ENCODE results near the gene NR6A1. TPM values are rescaled to one million over a fixed set of nuclear protein-coding genes. Genes with fewer than 3 reads are reported as not detected.

Gene NR6A1
- total and polyA plus RNA-seq, 2 of the 8 experiments (the other 6 are each of a cell fraction or from before 2014, with no cell fraction given): 93.2 to 237 TPM

GRCh38 chr9:124576751-124577150 lies 194.4 kb downstream of the NR6A1 start:
- Histone ChIP-seq H3K14ac (ENCODE audit: insufficient read length) (no peak overlapping the region), H3K79me2 (ENCODE audit: control insufficient read depth in 1 of 2, insufficient read depth in 2 of 2, low read length in 2 of 2) (peaks cover 0 to 86% of the 10 kb centered on the region in 2 experiments), H3K4me3 (ENCODE audit: extremely low read depth in 1 of 4, insufficient read depth in 2 of 4, low read depth in 3 of 4, low read length in 4 of 4) (no peak overlapping the region), H3K4me2 (ENCODE audit: insufficient read depth in 1 of 2, low read depth in 2 of 2, low read length in 2 of 2) (no peak overlapping the region), H3K56ac (replicated peaks; ENCODE audit: insufficient read length, low read depth, low read length) (no peak overlapping the region), H3K18ac (ENCODE audit: extremely low read depth, low read length) (no peak overlapping the region), H3K27ac (ENCODE audit: low read depth, low read length) (no peak overlapping the region), H3K27me3 (replicated peaks in 1 of 4; ENCODE audit: control insufficient read depth in 3 of 4, extremely low read depth in 1 of 4, insufficient read depth in 3 of 4, low read length in 3 of 4) (no peaks in the 10 kb centered on the region), H2BK15ac (ENCODE audit: low read length) (no peak overlapping the region), H4K91ac (replicated peaks; ENCODE audit: insufficient read length, low read length) (no peak overlapping the region), H3K79me1 (ENCODE audit: low read depth, low read length) (peaks cover 3% of the 10 kb centered on the region; the same call in 1 of the 2 replicates), H3K4me1 (replicated peaks in 1 of 4; ENCODE audit: control insufficient read depth in 3 of 4, insufficient read depth in 4 of 4, low read length in 3 of 4) (peaks cover 0 to 5% (median 0%) of the 10 kb centered on the region in 4 experiments; a peak in 2 of 7 replicates), H2BK20ac (ENCODE audit: low read length) (no peak overlapping the region), H4K5ac (ENCODE audit: insufficient read length, low read depth, low read length) (no peak overlapping the region), H3K36me3 (ENCODE audit: control insufficient read depth in 2 of 4, insufficient read depth in 4 of 4, low read length in 3 of 4) (no peaks in the 10 kb centered on the region; a peak in 1 of 8 replicates), H3K23me2 (ENCODE audit: low read depth, low read length) (no peaks in the 10 kb centered on the region), H4K20me1 (replicated peaks in 1 of 2; ENCODE audit: control insufficient read depth in 1 of 2, insufficient read depth in 2 of 2, low read length in 2 of 2) (no peaks in the 10 kb centered on the region), H2AK5ac (ENCODE audit: low read depth, low read length) (no peak overlapping the region), H2BK5ac (ENCODE audit: low read depth, low read length) (no peak overlapping the region), H2BK120ac (replicated peaks; ENCODE audit: low read depth, low read length) (no peak overlapping the region), H2AFZ (ENCODE audit: low read length) (no peak overlapping the region), H3K4ac (replicated peaks; ENCODE audit: insufficient read length, low read depth, low read length) (no peak overlapping the region), H2BK12ac (ENCODE audit: low read depth, low read length) (no peak overlapping the region), H3K9me3 (ENCODE audit: insufficient read depth in 2 of 2, low read depth in 1 of 2, low read length in 1 of 2) (peaks cover 0 to 3% of the 10 kb centered on the region in 2 experiments; a peak in 1 of 4 replicates), H3K23ac (ENCODE audit: insufficient read length) (no peak overlapping the region), H4K8ac (ENCODE audit: extremely low read depth, insufficient read depth, low read length) (no peak overlapping the region), H3K9ac (replicated peaks in 1 of 4; ENCODE audit: extremely low read depth in 1 of 4, low read depth in 3 of 4, low read length in 3 of 4) (no peak overlapping the region)
- ChIA-PET POLR2A (ENCODE audit: partially characterized antibody) (no interaction called here), CTCF (ENCODE audit: partially characterized antibody) (interaction anchor here (1.2 to 4.4 kb wide), 8 partner anchors 13 to 272 kb away, joined by 3 to 30 read pairs (median 4); no protein-coding TSS in a partner anchor)
- no peak for FAIRE-seq
- no peak for DNase-seq (ENCODE audit: low read depth in 1 of 2, low spot score in 2 of 2)
- TF ChIP-seq HDAC6 (IDR thresholded peaks at IDR 0.05; ENCODE audit: low read depth, low read length) (no peak), TAF7 (optimal IDR thresholded peaks at IDR 0.05; ENCODE audit: borderline replicate concordance, low read depth, low read length) (no peak), JUN (IDR thresholded peaks at IDR 0.05; ENCODE audit: low read depth, low read length) (no peak), CBX5 (IDR thresholded peaks at IDR 0.05; ENCODE audit: low read depth, low read length) (no peak), YY1 (IDR thresholded peaks at IDR 0.05; ENCODE audit: low read depth, low read length) (no peak), CHD2 (IDR thresholded peaks at IDR 0.05; ENCODE audit: low read length) (no peak), HDAC2 (IDR thresholded peaks at IDR 0.05; ENCODE audit: borderline replicate concordance in 1 of 2, low read depth in 2 of 2, low read length in 2 of 2) (no peak)
- TF ChIP-seq, protein P1, sequence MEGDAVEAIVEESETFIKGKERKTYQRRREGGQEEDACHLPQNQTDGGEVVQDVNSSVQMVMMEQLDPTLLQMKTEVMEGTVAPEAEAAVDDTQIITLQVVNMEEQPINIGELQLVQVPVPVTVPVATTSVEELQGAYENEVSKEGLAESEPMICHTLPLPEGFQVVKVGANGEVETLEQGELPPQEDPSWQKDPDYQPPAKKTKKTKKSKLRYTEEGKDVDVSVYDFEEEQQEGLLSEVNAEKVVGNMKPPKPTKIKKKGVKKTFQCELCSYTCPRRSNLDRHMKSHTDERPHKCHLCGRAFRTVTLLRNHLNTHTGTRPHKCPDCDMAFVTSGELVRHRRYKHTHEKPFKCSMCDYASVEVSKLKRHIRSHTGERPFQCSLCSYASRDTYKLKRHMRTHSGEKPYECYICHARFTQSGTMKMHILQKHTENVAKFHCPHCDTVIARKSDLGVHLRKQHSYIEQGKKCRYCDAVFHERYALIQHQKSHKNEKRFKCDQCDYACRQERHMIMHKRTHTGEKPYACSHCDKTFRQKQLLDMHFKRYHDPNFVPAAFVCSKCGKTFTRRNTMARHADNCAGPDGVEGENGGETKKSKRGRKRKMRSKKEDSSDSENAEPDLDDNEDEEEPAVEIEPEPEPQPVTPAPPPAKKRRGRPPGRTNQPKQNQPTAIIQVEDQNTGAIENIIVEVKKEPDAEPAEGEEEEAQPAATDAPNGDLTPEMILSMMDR (IDR thresholded peaks at IDR 0.05; ENCODE audit: control extremely low read depth in 1 of 3, insufficient read depth in 1 of 3, low read depth in 1 of 3, low read length in 3 of 3): no peak
- 86% methylated on average over 6 of the region's 6 CpGs; no CpG with 5 or more reads in 1 of the 2 experiments for WGBS, 2 experiments (ENCODE audit: extremely low coverage in 1 of 2, insufficient coverage in 1 of 2, insufficient read length in 1 of 2, insufficient replicate concordance in 2 of 2, low coverage in 1 of 2, low lambda C conversion rate in 2 of 2, missing lambda C conversion rate in 1 of 2)

Measured in H1 (cell line).